Mucosa of descending colon (tissue), 3 donors: ENCODE measurements around the gene HSD11B1. TPM values are rescaled to one million over a fixed set of nuclear protein-coding genes. Genes with fewer than 3 reads are reported as not detected.

Source experiments
- ATAC-seq: fragments of 200-7000 bp; cut with Tn5 transposase; one replicate; pipeline ENCODE4 v1.9.1; 2020; ENCODE audit warnings: mild to moderate bottlenecking, moderate library complexity
- DNase-seq, 3 donors: peaks; one replicate each; pipeline ENCODE4 v3.0.0-alpha.2; 2020
- H3K36me3 ChIP-seq: fragments of 200-600 bp; one replicate; pipeline ENCODE4 v1.8.0; 2021; ENCODE audit warnings: low read depth, mild to moderate bottlenecking
- H3K4me1 ChIP-seq: fragments of 200-600 bp; one replicate; pipeline ENCODE4 v1.8.0; 2021; ENCODE audit warnings: low read depth, mild to moderate bottlenecking
- H3K4me3 ChIP-seq: fragments of 200-600 bp; one replicate; pipeline ENCODE4 v1.8.0; 2021; ENCODE audit warnings: mild to moderate bottlenecking
- H3K9me3 ChIP-seq: fragments of 200-600 bp; one replicate; pipeline ENCODE4 v1.8.0; 2021; ENCODE audit warnings: mild to moderate bottlenecking
- intact Hi-C, 2 donors: fragments of 100-400 bp; cut with DNase I in 1 of 2; cut with micrococcal nuclease in 1 of 2; formaldehyde crosslinking; loops; one replicate each; pipeline versions ENCODE4 v1.11.0 to v1.11.1; 2022; cut with DNase I, micrococcal nuclease
- total RNA-seq, 3 donors: library from RNA; stranded (reverse); fragmentation: NEBNext Ultra II Directional in 2 of 3; extraction: Animal tissue kit (Norgen Biotek cat#: 25700) in 2 of 3; gene quantifications; one replicate each; pipeline versions ENCODE4 v1.2.1 to v1.2.4, GENCODE V29; 2021 to 2023
- TF ChIP-seq, protein P1 (sequence below): fragments of 200-600 bp; IDR thresholded peaks from one replicate; pipeline ENCODE4 v1.8.0; 2022; ENCODE audit warnings: antibody characterized with exemption, mild to moderate bottlenecking
- donor health status: DM: no; HTN: no; CAD: no; lungs with moderate emphysema.
- donor health status: DM: no; HTN: no; CAD: no.
- donor health status: DM: no; HTN: yes; CAD: no.

HSD11B1 gene
- total RNA-seq, 3 donors from 2014 or later: 2.8 to 5.7 TPM; not detected in 1

- Histone ChIP-seq H3K9me3 (no peaks in the 10 kb centered on the region), H3K4me3 (no peak overlapping the region), H3K36me3 (no peaks in the 10 kb centered on the region), H3K4me1 (no peaks in the 10 kb centered on the region)
- DNase-seq (no peak), ATAC-seq (no peak)
- intact Hi-C loops: no loop called here
- TF ChIP-seq, protein P1, sequence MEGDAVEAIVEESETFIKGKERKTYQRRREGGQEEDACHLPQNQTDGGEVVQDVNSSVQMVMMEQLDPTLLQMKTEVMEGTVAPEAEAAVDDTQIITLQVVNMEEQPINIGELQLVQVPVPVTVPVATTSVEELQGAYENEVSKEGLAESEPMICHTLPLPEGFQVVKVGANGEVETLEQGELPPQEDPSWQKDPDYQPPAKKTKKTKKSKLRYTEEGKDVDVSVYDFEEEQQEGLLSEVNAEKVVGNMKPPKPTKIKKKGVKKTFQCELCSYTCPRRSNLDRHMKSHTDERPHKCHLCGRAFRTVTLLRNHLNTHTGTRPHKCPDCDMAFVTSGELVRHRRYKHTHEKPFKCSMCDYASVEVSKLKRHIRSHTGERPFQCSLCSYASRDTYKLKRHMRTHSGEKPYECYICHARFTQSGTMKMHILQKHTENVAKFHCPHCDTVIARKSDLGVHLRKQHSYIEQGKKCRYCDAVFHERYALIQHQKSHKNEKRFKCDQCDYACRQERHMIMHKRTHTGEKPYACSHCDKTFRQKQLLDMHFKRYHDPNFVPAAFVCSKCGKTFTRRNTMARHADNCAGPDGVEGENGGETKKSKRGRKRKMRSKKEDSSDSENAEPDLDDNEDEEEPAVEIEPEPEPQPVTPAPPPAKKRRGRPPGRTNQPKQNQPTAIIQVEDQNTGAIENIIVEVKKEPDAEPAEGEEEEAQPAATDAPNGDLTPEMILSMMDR: no peak
Measured at GRCh38 chr1:209685821-209686220, 18.8 kb upstream of the HSD11B1 start.

- intact Hi-C loops: no loop called here
- TF ChIP-seq, protein P1: no peak
- Histone ChIP-seq H3K4me1 (no peaks in the 10 kb centered on the region), H3K36me3 (no peaks in the 10 kb centered on the region), H3K9me3 (no peaks in the 10 kb centered on the region), H3K4me3 (no peak overlapping the region)
- no peak for ATAC-seq
- DNase-seq: no peak
Measured at GRCh38 chr1:209686322-209686721, 18.3 kb upstream of the HSD11B1 start.

DNA sequence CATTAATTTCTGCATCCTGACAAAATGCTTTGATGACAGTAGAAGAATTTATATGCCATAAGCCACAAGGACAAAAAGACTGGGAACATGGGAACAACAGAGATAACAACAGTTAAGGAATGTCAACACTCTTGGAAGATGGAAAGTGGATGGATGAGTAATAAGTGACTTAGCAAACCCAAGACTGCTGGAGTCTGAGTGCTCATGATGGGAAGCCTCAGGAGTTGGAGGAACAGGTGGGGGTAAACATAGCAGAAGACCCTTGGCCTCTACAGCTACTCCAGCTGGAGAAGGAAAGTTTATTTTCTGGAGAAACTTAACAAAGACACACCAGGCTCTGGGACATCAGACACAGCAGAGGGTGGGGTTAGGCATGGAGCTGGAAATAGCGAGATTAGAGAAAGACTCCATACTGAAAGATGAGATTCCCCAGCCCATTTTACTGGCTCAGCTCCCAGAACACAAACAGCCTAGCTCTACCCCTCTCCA, 15.9 kb upstream of the HSD11B1 start:
- no peak for DNase-seq
- TF ChIP-seq, protein P1: no peak
- no peak for ATAC-seq
- Histone ChIP-seq H3K4me3 (no peak overlapping the region), H3K4me1 (no peaks in the 10 kb centered on the region), H3K36me3 (no peaks in the 10 kb centered on the region), H3K9me3 (no peaks in the 10 kb centered on the region)
- intact Hi-C loops: no loop called here

DNA sequence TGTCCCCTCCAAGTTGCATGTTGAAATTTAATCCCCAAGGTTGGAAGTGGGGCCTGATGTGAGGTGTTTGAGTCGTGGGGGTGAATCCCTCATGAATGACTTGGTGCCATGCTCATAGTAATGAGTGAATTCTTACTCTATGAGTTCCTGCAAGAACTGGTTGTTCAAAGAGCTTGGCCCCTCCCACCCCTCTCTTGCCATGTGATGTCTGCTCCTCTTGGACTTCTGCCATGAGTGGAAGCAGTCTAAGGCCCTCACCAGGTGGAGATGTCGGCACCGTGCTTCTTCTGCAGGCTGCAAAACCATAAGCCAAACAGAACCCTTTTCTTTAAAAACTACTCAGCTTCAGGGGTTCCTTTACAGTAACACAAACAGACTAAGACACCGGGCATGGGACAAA, 15.2 kb upstream of the HSD11B1 start:
- Histone ChIP-seq H3K4me3 (no peak overlapping the region), H3K36me3 (no peaks in the 10 kb centered on the region), H3K9me3 (no peaks in the 10 kb centered on the region), H3K4me1 (no peaks in the 10 kb centered on the region)
- intact Hi-C loops: no loop called here
- TF ChIP-seq, protein P1: no peak
- peak in 1 of 3 donors; percentile 40 for DNase-seq
- peak; percentile 39 for ATAC-seq

- DNase-seq: no peak
- H3K9me3 ChIP-seq: no peaks in the 10 kb centered on the region
- no peaks in the 10 kb centered on the region for H3K4me1 ChIP-seq
- H3K36me3 ChIP-seq: no peaks in the 10 kb centered on the region
- TF ChIP-seq, protein P1: no peak
- H3K4me3 ChIP-seq: no peak overlapping the region
- intact Hi-C loops: loop anchor here (5.0 kb wide), 2 partner anchors 89 to 114 kb away; no protein-coding TSS in a partner anchor
- peak; percentile 29 for ATAC-seq
Measured at GRCh38 chr1:209691237-209691636, 13.4 kb upstream of the HSD11B1 start.

DNA sequence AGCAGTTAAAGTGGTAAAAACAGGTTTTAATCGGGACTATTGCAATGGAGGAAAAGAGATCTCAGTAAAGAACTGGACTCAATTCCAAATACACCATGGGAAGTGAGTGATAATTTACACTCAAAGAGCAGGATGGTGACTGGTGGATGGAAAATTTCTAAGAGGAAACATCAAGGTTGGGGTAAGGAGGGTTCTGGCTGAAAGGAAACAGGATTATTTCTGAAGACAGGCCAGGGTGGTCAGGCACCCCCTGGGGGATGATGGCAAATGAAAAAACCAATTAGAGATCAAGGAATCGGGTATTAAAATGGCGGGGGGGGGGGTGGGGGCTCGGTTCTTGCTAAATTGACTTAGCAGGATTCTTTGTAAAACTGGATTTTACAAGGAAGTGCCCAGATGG, 12.3 kb upstream of the HSD11B1 start:
- Histone ChIP-seq H3K36me3 (no peaks in the 10 kb centered on the region), H3K4me1 (no peaks in the 10 kb centered on the region), H3K4me3 (no peak overlapping the region), H3K9me3 (no peaks in the 10 kb centered on the region)
- TF ChIP-seq, protein P1: no peak
- no peak for DNase-seq
- intact Hi-C loops: loop anchor here (5.0 kb wide), 2 partner anchors 90 to 115 kb away; no protein-coding TSS in a partner anchor
- no peak for ATAC-seq
